Lung (tissue), 12 donors: Measurements from ENCODE around the gene ACR. TPM values are rescaled to one million over a fixed set of nuclear protein-coding genes. Genes with fewer than 3 reads are reported as not detected.
A peak's percentile ranks its signal among the peaks of the same experiment; 100 is the strongest.
"Not testable (repeated sequence)": the region's sequence is repeated elsewhere in the genome, so short reads cannot be mapped to it uniquely, and the experiment has no call there.

Source experiments
- ATAC-seq: fragments of 200-7000 bp; cut with Tn5 transposase; one replicate; pipeline ENCODE4 v1.9.1; 2020; ENCODE audit warnings: moderate number of reproducible peaks; ENCODE audit not compliant: insufficient read depth, low FRiP score
- DNase-seq, 3 donors: peaks; one replicate each; pipeline ENCODE4 v3.0.0-alpha.2; 2013 to 2017
- H3K27ac ChIP-seq, 2 donors: one replicate each; pipeline ENCODE4 v1.5.1; 2013; ENCODE audit warnings: mild to moderate bottlenecking in 2 of 2, moderate library complexity in 2 of 2, control low read depth in 1 of 2, inconsistent platforms in 1 of 2, low read depth in 1 of 2, low read length in 1 of 2
- H3K27me3 ChIP-seq, 3 donors: one replicate each; pipeline ENCODE4 v1.5.1; 2013; ENCODE audit warnings: low read length in 2 of 3; ENCODE audit not compliant: control insufficient read depth in 3 of 3, insufficient read depth in 3 of 3
- H3K36me3 ChIP-seq, 4 donors: one replicate each; pipeline ENCODE4 v1.5.1; 2013; ENCODE audit warnings: low read length in 4 of 4, mild to moderate bottlenecking in 1 of 4, moderate library complexity in 1 of 4; ENCODE audit not compliant: control insufficient read depth in 4 of 4, insufficient read depth in 4 of 4
- H3K4me1 ChIP-seq, 5 donors: one replicate each; pipeline ENCODE4 v1.5.1; 2013; ENCODE audit warnings: low read length in 5 of 5, mild to moderate bottlenecking in 2 of 5, moderate library complexity in 1 of 5; ENCODE audit not compliant: control insufficient read depth in 5 of 5, insufficient read depth in 5 of 5
- H3K4me3 ChIP-seq: one replicate; pipeline ENCODE4 v1.5.1; 2013; ENCODE audit warnings: mild to moderate bottlenecking, control low read depth, moderate library complexity
- H3K9ac ChIP-seq, 2 donors: one replicate each; pipeline ENCODE4 v1.5.1; 2013; ENCODE audit warnings: low read length in 2 of 2, control low read depth in 1 of 2; ENCODE audit not compliant: insufficient read depth in 1 of 2
- H3K9me3 ChIP-seq, 4 donors: one replicate each; pipeline ENCODE4 v1.5.1; 2013; ENCODE audit warnings: low read length in 3 of 4, mild to moderate bottlenecking in 1 of 4, moderate library complexity in 1 of 4; ENCODE audit not compliant: control insufficient read depth in 4 of 4, insufficient read depth in 3 of 4
- CTCF ChIP-seq: IDR thresholded peaks from 2 replicates; pipeline ENCODE4 v1.5.1; 2012; ENCODE audit warnings: mild to moderate bottlenecking; ENCODE audit errors: control extremely low read depth, extremely low read depth
- WGBS, 2 donors: extraction: QIAGEN DNeasy Blood & Tissue Kit; methylation state at CpG; one replicate each; pipeline ENCODE4 v1.1.7; 2013; 5-methylcytosine and 5-hydroxymethylcytosine counted together
- polyA plus RNA-seq, 2 donors: library from polyadenylated mRNA; stranded (reverse); fragments of 200-250 nt; gene quantifications; one replicate each; pipeline ENCODE4 v1.2.1, GENCODE V29; 2013
- total RNA-seq, 2 donors: library from RNA; depleted of rRNA in 1 of 2; stranded (reverse); fragments of >200 nt in 1 of 2; gene quantifications; one replicate each; pipeline ENCODE4 v1.2.1, GENCODE V29; 2014 to 2021
- donor health status: control.
- donor health status: control.
- donor health status: Bipolar disorder and iron deficiency.
- donor health status: healthy.
- donor health status: DM: yes; HTN: yes; CAD: no.

Gene ACR
- total and polyA plus RNA-seq, 4 donors: 0.26 to 3.3 (median 0.78) TPM

- no peak for ATAC-seq
- Histone ChIP-seq H3K27me3 (peaks cover 0 to 22% (median 3%) of the 10 kb centered on the region in 3 donors), H3K4me3 (no peak overlapping the region), H3K27ac (no peak overlapping the region), H3K36me3 (no peaks in the 10 kb centered on the region), H3K9ac (no peak overlapping the region), H3K9me3 (peaks cover 0 to 3% (median 0%) of the 10 kb centered on the region in 4 donors), H3K4me1 (peaks cover 0 to 7% (median 0%) of the 10 kb centered on the region in 5 donors)
- no peak for TF ChIP-seq CTCF
- no peak for DNase-seq
- WGBS, 2 donors: 78 to 79% methylated on average over 6 of the region's 6 CpGs
Measured at GRCh38 chr22:50735739-50736030, 2.3 kb upstream of the ACR start.

- 85 to 89% methylated on average over 10 of the region's 10 CpGs for WGBS, 2 donors
- Histone ChIP-seq H3K4me1 (peaks cover 0 to 2% (median 0%) of the 10 kb centered on the region in 5 donors), H3K9me3 (peaks cover 0 to 3% (median 0%) of the 10 kb centered on the region in 4 donors), H3K27ac (no peak overlapping the region), H3K9ac (no peak overlapping the region), H3K36me3 (no peaks in the 10 kb centered on the region), H3K4me3 (no peak overlapping the region), H3K27me3 (peaks cover 0 to 11% (median 3%) of the 10 kb centered on the region in 3 donors)
- ATAC-seq: no peak
- peak in 1 of 3 donors; percentile 11 for DNase-seq
- no peak for TF ChIP-seq CTCF
Measured at GRCh38 chr22:50738649-50739227, 734 bp downstream of the ACR start.

GRCh38 chr22:50739279-50739691, 1.3 kb downstream of the ACR start:
- no peak for ATAC-seq
- H3K4me3 ChIP-seq: no peak overlapping the region
- peaks cover 0 to 3% (median 0%) of the 10 kb centered on the region in 4 donors for H3K9me3 ChIP-seq
- H3K9ac ChIP-seq: no peak overlapping the region
- 83 to 90% methylated on average over 17 of the region's 17 CpGs for WGBS, 2 donors
- no peak for TF ChIP-seq CTCF
- DNase-seq: no peak
- H3K4me1 ChIP-seq: peaks cover 0 to 2% (median 0%) of the 10 kb centered on the region in 5 donors
- H3K27ac ChIP-seq: no peak overlapping the region
- no peaks in the 10 kb centered on the region for H3K36me3 ChIP-seq
- H3K27me3 ChIP-seq: peaks cover 0 to 7% (median under 1%) of the 10 kb centered on the region in 3 donors

GRCh38 chr22:50739894-50740293, 1.9 kb downstream of the ACR start:
- Histone ChIP-seq H3K9ac (no peak overlapping the region), H3K4me3 (no peak overlapping the region), H3K9me3 (peaks cover 0 to 3% (median 0%) of the 10 kb centered on the region in 4 donors), H3K27ac (no peak overlapping the region), H3K36me3 (no peaks in the 10 kb centered on the region), H3K27me3 (peaks cover 0 to 7% (median 0%) of the 10 kb centered on the region in 3 donors), H3K4me1 (peaks cover 0 to 2% (median 0%) of the 10 kb centered on the region in 5 donors)
- TF ChIP-seq CTCF: no peak
- WGBS, 2 donors: 86 to 91% methylated on average over 12 of the region's 12 CpGs
- no peak for DNase-seq
- no peak for ATAC-seq

GRCh38 chr22:50740714-50741113, 2.7 kb downstream of the ACR start:
- H3K9ac ChIP-seq, H3K4me1 ChIP-seq, H3K27ac ChIP-seq, DNase-seq, H3K4me3 ChIP-seq, H3K9me3 ChIP-seq, ATAC-seq, H3K36me3 ChIP-seq, H3K27me3 ChIP-seq: not testable (repeated sequence)
- 88 to 93% methylated on average over 5 of the region's 5 CpGs for WGBS, 2 donors
